Heart left ventricle (tissue), 16 donors: ENCODE data around the gene LZTS2. TPM values are rescaled to one million over a fixed set of nuclear protein-coding genes. Genes with fewer than 3 reads are reported as not detected.

Experiments
- ATAC-seq, 4 donors: fragments of 200-7000 bp; cut with Tn5 transposase; one replicate each; pipeline ENCODE4 v1.9.1; 2020 to 2022; ENCODE audit warnings: moderate library complexity in 4 of 4, mild to moderate bottlenecking in 3 of 4, moderate number of reproducible peaks in 1 of 4
- DNase-seq, 5 donors: peaks; one replicate each; pipeline ENCODE4 v3.0.0-alpha.2; 2020
- H3K27ac ChIP-seq, 12 donors: fragments of 200-600 bp; sonication (generic) in 4 of 12; one replicate each; pipeline versions ENCODE4 v1.5.0 to v1.8.0; 2016 to 2022; ENCODE audit warnings: mild to moderate bottlenecking in 2 of 12
- H3K27me3 ChIP-seq, 9 donors: fragments of 200-600 bp; sonication (generic) in 2 of 9; one replicate each; pipeline versions ENCODE4 v1.5.1 to v1.8.0; 2016 to 2022; ENCODE audit warnings: mild to moderate bottlenecking in 3 of 9
- H3K36me3 ChIP-seq, 9 donors: fragments of 200-600 bp; sonication (generic) in 2 of 9; one replicate each; pipeline versions ENCODE4 v1.5.0 to v1.8.0; 2018 to 2022; ENCODE audit warnings: mild to moderate bottlenecking in 2 of 9
- H3K4me1 ChIP-seq, 12 donors: fragments of 200-600 bp; sonication (generic) in 4 of 12; one replicate each; pipeline versions ENCODE4 v1.5.0 to v1.8.0; 2016 to 2022; ENCODE audit warnings: mild to moderate bottlenecking in 3 of 12
- H3K4me3 ChIP-seq, 12 donors: fragments of 200-600 bp; sonication (generic) in 4 of 12; one replicate each; pipeline versions ENCODE4 v1.5.0 to v1.8.0; 2017 to 2022; ENCODE audit warnings: mild to moderate bottlenecking in 9 of 12, moderate library complexity in 4 of 12
- H3K9me3 ChIP-seq, 12 donors: fragments of 200-600 bp; sonication (generic) in 4 of 12; one replicate each; pipeline versions ENCODE4 v1.5.0 to v1.8.0; 2016 to 2022; ENCODE audit warnings: mild to moderate bottlenecking in 1 of 12
- CTCF ChIP-seq, 12 donors: fragments of 200-600 bp; sonication (generic) in 4 of 12; IDR thresholded peaks; one replicate each; pipeline versions ENCODE4 v1.5.0 to v1.8.0; 2018 to 2022; ENCODE audit warnings: antibody characterized with exemption in 12 of 12, mild to moderate bottlenecking in 5 of 12
- POLR2A ChIP-seq, 2 donors: fragments of 450-650 bp; IDR thresholded peaks; one replicate each; pipeline ENCODE4 v1.6.1; 2017; ENCODE audit warnings: antibody characterized with exemption in 2 of 2, mild to moderate bottlenecking in 2 of 2, moderate library complexity in 2 of 2
- WGBS, 4 donors: extraction: QIAGEN DNeasy Blood & Tissue Kit in 2 of 4; methylation state at CpG; one replicate each; pipeline versions ENCODE4 v1.1.5 to v1.1.7; 2013 to 2018; 5-methylcytosine and 5-hydroxymethylcytosine counted together
- intact Hi-C, 10 donors: fragments of 100-400 bp; cut with DNase I; formaldehyde crosslinking; loops; one replicate each; pipeline versions ENCODE4 v1.11.1 to v1.14.2; 2022
- microRNA counts, 2 donors: library from miRNA; unstranded; fragments of <30 nt; microRNA quantifications; one replicate each; lab custom pipeline; 2016
- microRNA-seq, 4 donors: library from miRNA; unstranded; fragments of <30 nt; microRNA quantifications; one replicate each; pipeline versions ENCODE4 to v1.2.0, GENCODE V29; 2017 to 2020
- polyA plus RNA-seq, 2 donors: library from polyadenylated mRNA; stranded (reverse); fragments of 200-250 nt; gene quantifications; one replicate each; pipeline ENCODE4 v1.2.3, GENCODE V29; 2013
- total RNA-seq, 9 donors: library from RNA; depleted of rRNA in 2 of 9; stranded (reverse); fragments of >200 nt in 2 of 9; fragmentation: NEBNext Ultra II Directional in 3 of 9; extraction: Animal tissue kit (Norgen Biotek cat#: 25700) in 3 of 9; gene quantifications; one replicate each; pipeline versions ENCODE4 v1.1.0 to v1.2.4, GENCODE V29; 2016 to 2023
- donor health status: ischemic (EF 13 %, LVEDD 7.1; RV severe dilation, severe dysfunction).
- donor health status: healthy with polysubstance abuse.
- donor health status: DM: no; HTN: yes; CAD: no.
- donor health status: DM: no; HTN: no; CAD: no.
- donor health status: ischemic (EF 25% LVEDD 6.9; RV normal size, moderate dysfunction).
- donor health status: ischemic (EF 25% LVEDD 5.7; RV mildly dilated, moderate dysfunction).
- donor health status: healthy.
- donor health status: DM: yes; HTN: yes; CAD: no.
- donor health status: ischemic (EF 35%, LVEDD 5.7; RV mildly dilated, moderate dysfunction).
- donor health status: nonischemic (EF 11% LVEDD 7.7; RV severe dilation, severe dysfunction).
- donor health status: DM: yes; HTN: yes; CAD: no.
- donor health status: PGD.
- donor health status: ischemic (EF 29% LVEDD 5.4; RV normal size, mild dysfunction).
- donor health status: nonischemic (EF 23%, LVEDD 6.1; RV moderate dilation, normal function).

LZTS2 gene
- total and polyA plus RNA-seq, 11 donors = 33.7 to 93.0 (median 40.9) TPM

- intact Hi-C loops = loop anchor here in 3 of 10 donors (5.0 to 10.0 kb wide), 2 partner anchors 86 to 88 kb away; no protein-coding TSS in a partner anchor
- Histone ChIP-seq H3K27ac (no peak overlapping the region), H3K4me1 (peaks cover 0 to 17% (median 10%) of the 10 kb centered on the region in 12 donors), H3K9me3 (no peaks in the 10 kb centered on the region), H3K27me3 (peaks cover 0 to 8% (median 0%) of the 10 kb centered on the region in 9 donors), H3K4me3 (no peak overlapping the region), H3K36me3 (no peaks in the 10 kb centered on the region)
- WGBS, 4 donors = 94 to 96% (median 95%) methylated on average over 4 of the region's 4 CpGs
- ATAC-seq (no peak), DNase-seq (no peak)
- no peak for TF ChIP-seq CTCF (IDR thresholded peaks at IDR 0.05)
- no peak for TF ChIP-seq POLR2A (IDR thresholded peaks at IDR 0.05)
These were observed 57.0 kb downstream of the LZTS2 start for GRCh38 chr10:101056365-101057151.

MicroRNA genes within 50 kb of the gene (microRNA counts, 767-probe panel; counts per million panel counts)
- 0 to 71.6 counts per million in 2 donors for microRNA hsa-miR-608 (lab: Ali Mortazavi, UCI)

Small RNA genes within 50 kb of the gene (microRNA-seq; reads per million reads assigned to microRNA genes)
- 0 reads per million in 4 donors for gene MIR608

Other genes with a start within 250 kb of the LZTS2 start
- 10 to 100 TPM in 8 of 9 donors, 1 to 10 TPM in 1; 9.2 to 26.9 (median 17.9) TPM for gene SLF2, start 86.8 kb upstream of the LZTS2 start, total RNA-seq
- 10 to 100 TPM in 1 of 2 donors, 1 to 10 TPM in 1; 7.5 to 11.0 TPM for gene SLF2, start 86.8 kb upstream of the LZTS2 start, polyA plus RNA-seq
- 1 to 10 TPM in 5 of 9 donors, under 1 TPM in 4; 0.53 to 1.8 (median 1.1) TPM for gene SEMA4G, start 30.3 kb upstream of the LZTS2 start, total RNA-seq
- gene SEMA4G, start 30.3 kb upstream of the LZTS2 start, polyA plus RNA-seq = under 1 TPM; 0.22 to 0.88 TPM
- 100 to 1,000 TPM in 1 of 9 donors, 10 to 100 TPM in 8; 44.8 to 108 (median 55.9) TPM for gene MRPL43, start 12.3 kb upstream of the LZTS2 start, total RNA-seq
- gene MRPL43, start 12.3 kb upstream of the LZTS2 start, polyA plus RNA-seq = 100 to 1,000 TPM in 1 of 2 donors, 10 to 100 TPM in 1; 82.2 to 113 TPM
- 1 to 10 TPM; 4.7 to 7.6 (median 5.8) TPM for gene TWNK, start 12.3 kb upstream of the LZTS2 start, total RNA-seq
- gene TWNK, start 12.3 kb upstream of the LZTS2 start, polyA plus RNA-seq = 1 to 10 TPM; 4.8 to 9.5 TPM
- gene PDZD7, start 31.3 kb downstream of the LZTS2 start, total RNA-seq = under 1 TPM in 8 of 9 donors, not detected in 1; 0.09 to 0.97 (median 0.35) TPM
- gene PDZD7, start 31.3 kb downstream of the LZTS2 start, polyA plus RNA-seq = under 1 TPM; 0.15 to 0.27 TPM
- gene SFXN3, start 31.4 kb downstream of the LZTS2 start, total RNA-seq = 10 to 100 TPM; 12.1 to 37.4 (median 17.8) TPM
- gene SFXN3, start 31.4 kb downstream of the LZTS2 start, polyA plus RNA-seq = 10 to 100 TPM; 11.7 to 23.5 TPM
- 10 to 100 TPM in 2 of 9 donors, 1 to 10 TPM in 7; 1.9 to 11.1 (median 6.1) TPM for gene KAZALD1, start 62.2 kb downstream of the LZTS2 start, total RNA-seq
- 10 to 100 TPM in 1 of 2 donors, 1 to 10 TPM in 1; 10.0 to 10.6 TPM for gene KAZALD1, start 62.2 kb downstream of the LZTS2 start, polyA plus RNA-seq
- gene TLX1, start 131.5 kb downstream of the LZTS2 start, total RNA-seq = under 1 TPM in 6 of 9 donors, not detected in 3; 0.15 to 0.94 (median 0.20) TPM
- gene TLX1, start 131.5 kb downstream of the LZTS2 start, polyA plus RNA-seq = under 1 TPM; 0.08 to 0.15 TPM
- under 1 TPM in 1 of 9 donors, not detected in 8; 0.08 TPM for gene LBX1, start 229.7 kb downstream of the LZTS2 start, total RNA-seq
- not detected for gene LBX1, start 229.7 kb downstream of the LZTS2 start, polyA plus RNA-seq